ENCODE measurements around the gene LDLRAD4. TPM values are rescaled to one million over a fixed set of nuclear protein-coding genes. Genes with fewer than 3 reads are reported as not detected.

The LDLRAD4 gene
- total RNA-seq, 1 donor from 2014 or later = 20.4 TPM

- peaks cover 22% of the 10 kb centered on the region for H3K27me3 Mint-ChIP-seq (ENCODE audit: unreplicated experiment)
- H3K9me3 Mint-ChIP-seq (ENCODE audit: unreplicated experiment) = peaks cover 24% of the 10 kb centered on the region
- TF ChIP-seq, protein P1, sequence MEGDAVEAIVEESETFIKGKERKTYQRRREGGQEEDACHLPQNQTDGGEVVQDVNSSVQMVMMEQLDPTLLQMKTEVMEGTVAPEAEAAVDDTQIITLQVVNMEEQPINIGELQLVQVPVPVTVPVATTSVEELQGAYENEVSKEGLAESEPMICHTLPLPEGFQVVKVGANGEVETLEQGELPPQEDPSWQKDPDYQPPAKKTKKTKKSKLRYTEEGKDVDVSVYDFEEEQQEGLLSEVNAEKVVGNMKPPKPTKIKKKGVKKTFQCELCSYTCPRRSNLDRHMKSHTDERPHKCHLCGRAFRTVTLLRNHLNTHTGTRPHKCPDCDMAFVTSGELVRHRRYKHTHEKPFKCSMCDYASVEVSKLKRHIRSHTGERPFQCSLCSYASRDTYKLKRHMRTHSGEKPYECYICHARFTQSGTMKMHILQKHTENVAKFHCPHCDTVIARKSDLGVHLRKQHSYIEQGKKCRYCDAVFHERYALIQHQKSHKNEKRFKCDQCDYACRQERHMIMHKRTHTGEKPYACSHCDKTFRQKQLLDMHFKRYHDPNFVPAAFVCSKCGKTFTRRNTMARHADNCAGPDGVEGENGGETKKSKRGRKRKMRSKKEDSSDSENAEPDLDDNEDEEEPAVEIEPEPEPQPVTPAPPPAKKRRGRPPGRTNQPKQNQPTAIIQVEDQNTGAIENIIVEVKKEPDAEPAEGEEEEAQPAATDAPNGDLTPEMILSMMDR (IDR thresholded peaks at IDR 0.05) = no peak
- no peaks in the 10 kb centered on the region for H3K36me3 Mint-ChIP-seq (ENCODE audit: unreplicated experiment)
- H3K4me3 Mint-ChIP-seq (ENCODE audit: unreplicated experiment) = no peak overlapping the region
- no peaks in the 10 kb centered on the region for H3K4me1 Mint-ChIP-seq (ENCODE audit: unreplicated experiment)
- H3K27ac Mint-ChIP-seq (ENCODE audit: unreplicated experiment) = no peak overlapping the region
- DNase-seq (ENCODE audit: extremely low spot score, unreplicated experiment) = no peak
These were observed 19.9 kb upstream of the LDLRAD4 start for GRCh38 chr18:13198701-13199100.

DNA sequence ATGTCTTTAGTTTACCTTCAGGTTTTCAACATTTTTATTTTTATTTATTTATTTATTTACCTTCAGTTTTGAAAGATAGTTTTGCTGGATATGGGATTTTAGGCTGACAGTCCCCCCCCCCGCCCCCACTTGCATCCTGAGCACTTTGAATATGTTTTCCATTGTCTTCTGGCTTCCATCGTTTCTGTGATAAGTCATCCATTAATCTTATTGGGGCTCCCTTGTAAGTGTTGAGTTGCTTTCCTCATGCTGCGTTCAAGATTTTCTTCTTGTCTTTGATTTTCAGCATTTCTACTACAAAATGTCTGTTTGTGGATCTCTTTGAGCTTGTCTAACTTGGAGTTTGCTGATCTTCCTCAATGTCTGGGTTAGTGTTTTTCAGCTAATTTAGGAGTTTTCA lies 19.4 kb upstream of the LDLRAD4 start:
- DNase-seq (ENCODE audit: extremely low spot score, unreplicated experiment) = no peak
- TF ChIP-seq, protein P1 (IDR thresholded peaks at IDR 0.05) = no peak
- peaks cover 24% of the 10 kb centered on the region for H3K9me3 Mint-ChIP-seq (ENCODE audit: unreplicated experiment)
- no peak overlapping the region for H3K27ac Mint-ChIP-seq (ENCODE audit: unreplicated experiment)
- no peaks in the 10 kb centered on the region for H3K36me3 Mint-ChIP-seq (ENCODE audit: unreplicated experiment)
- H3K4me1 Mint-ChIP-seq (ENCODE audit: unreplicated experiment) = no peaks in the 10 kb centered on the region
- peaks cover 24% of the 10 kb centered on the region for H3K27me3 Mint-ChIP-seq (ENCODE audit: unreplicated experiment)
- H3K4me3 Mint-ChIP-seq (ENCODE audit: unreplicated experiment) = no peak overlapping the region

DNA sequence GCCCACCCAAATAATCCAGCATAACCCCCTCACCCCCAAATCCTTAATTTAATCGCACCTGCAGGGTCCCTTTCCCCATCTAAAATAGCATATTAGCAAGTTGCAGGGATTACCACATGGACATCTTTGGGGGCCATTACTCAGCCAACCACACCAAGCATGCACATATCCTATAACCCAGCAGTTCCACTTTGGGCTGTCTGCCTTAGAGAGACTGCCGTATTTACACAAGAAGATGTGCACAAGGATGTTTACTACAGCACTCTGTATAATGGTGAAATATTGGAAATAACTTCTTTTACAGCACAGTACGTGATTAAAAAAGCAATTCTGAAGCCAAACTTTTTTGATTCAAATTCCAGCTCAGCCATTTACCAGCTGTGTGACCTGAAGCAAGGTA lies 17.3 kb upstream of the LDLRAD4 start:
- Mint-ChIP-seq H3K27ac (ENCODE audit: unreplicated experiment) (no peak overlapping the region), H3K9me3 (ENCODE audit: unreplicated experiment) (peaks cover 24% of the 10 kb centered on the region), H3K27me3 (ENCODE audit: unreplicated experiment) (peaks cover 32% of the 10 kb centered on the region), H3K36me3 (ENCODE audit: unreplicated experiment) (no peaks in the 10 kb centered on the region), H3K4me1 (ENCODE audit: unreplicated experiment) (no peaks in the 10 kb centered on the region), H3K4me3 (ENCODE audit: unreplicated experiment) (no peak overlapping the region)
- TF ChIP-seq, protein P1 (IDR thresholded peaks at IDR 0.05) = no peak
- no peak for DNase-seq (ENCODE audit: extremely low spot score, unreplicated experiment)

- DNase-seq (ENCODE audit: extremely low spot score, unreplicated experiment) = no peak
- H3K9me3 Mint-ChIP-seq (ENCODE audit: unreplicated experiment) = peaks cover 24% of the 10 kb centered on the region
- H3K27ac Mint-ChIP-seq (ENCODE audit: unreplicated experiment) = no peak overlapping the region
- H3K27me3 Mint-ChIP-seq (ENCODE audit: unreplicated experiment) = peaks cover 33% of the 10 kb centered on the region
- TF ChIP-seq, protein P1 (IDR thresholded peaks at IDR 0.05) = no peak
- H3K4me3 Mint-ChIP-seq (ENCODE audit: unreplicated experiment) = no peak overlapping the region
- no peaks in the 10 kb centered on the region for H3K36me3 Mint-ChIP-seq (ENCODE audit: unreplicated experiment)
- no peaks in the 10 kb centered on the region for H3K4me1 Mint-ChIP-seq (ENCODE audit: unreplicated experiment)
These were observed 16.0 kb upstream of the LDLRAD4 start for GRCh38 chr18:13202571-13202970.

DNA sequence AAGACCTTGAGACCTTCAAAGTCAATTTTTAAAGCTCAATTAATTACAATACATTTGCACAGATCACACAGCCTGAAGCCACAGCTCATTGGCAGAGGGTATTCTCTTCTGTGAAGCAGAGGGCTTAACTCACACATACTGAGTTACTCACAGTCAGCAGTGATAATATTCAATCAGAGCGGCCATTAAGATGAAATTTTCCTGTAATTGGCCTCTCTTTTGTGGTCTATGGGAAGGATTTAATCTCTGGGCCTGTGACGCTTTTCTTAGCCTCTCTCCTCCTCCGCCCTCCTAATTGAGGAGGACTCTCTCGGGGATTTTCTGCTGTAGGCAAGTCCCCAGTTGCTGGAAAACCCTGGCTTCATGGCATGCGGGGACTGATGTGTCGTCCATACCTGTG lies 12.3 kb upstream of the LDLRAD4 start:
- Mint-ChIP-seq H3K27me3 (ENCODE audit: unreplicated experiment) (peaks cover 39% of the 10 kb centered on the region), H3K27ac (ENCODE audit: unreplicated experiment) (no peak overlapping the region), H3K36me3 (ENCODE audit: unreplicated experiment) (no peaks in the 10 kb centered on the region), H3K4me1 (ENCODE audit: unreplicated experiment) (no peaks in the 10 kb centered on the region), H3K4me3 (ENCODE audit: unreplicated experiment) (no peak overlapping the region), H3K9me3 (ENCODE audit: unreplicated experiment) (peaks cover under 1% of the 10 kb centered on the region)
- no peak for DNase-seq (ENCODE audit: extremely low spot score, unreplicated experiment)
- TF ChIP-seq, protein P1 (IDR thresholded peaks at IDR 0.05) = no peak
